SK-N-SH (cell line): ENCODE results near the gene CAMKMT. TPM values are rescaled to one million over a fixed set of nuclear protein-coding genes. Genes with fewer than 3 reads are reported as not detected.

Experiments
- CTCF ChIA-PET: fragments of 300-600, 350-600 bp; formaldehyde crosslinking; extraction: SDS; loops from one replicate; lab custom pipeline; 2021; lab: Yijun Ruan, JAX
- POLR2A ChIA-PET: fragments of 350-600 bp; sonication (Branson Sonifier 250); formaldehyde crosslinking; extraction: SDS; loops from one replicate; lab custom pipeline; 2020; ENCODE audit warnings: antibody characterized with exemption, inconsistent platforms; lab: Yijun Ruan, JAX
- DNase-seq: peaks from one replicate; pipeline ENCODE4 v3.0.0; 2012
- H2AFZ ChIP-seq: fragments of 200-600 bp; sonication (generic); 2 replicates; pipeline ENCODE4 v1.8.1; 2016; ENCODE audit warnings: antibody characterized with exemption, mild to moderate bottlenecking, low read depth
- H3F3A ChIP-seq: fragments of 200-600 bp; sonication (generic); replicated peaks from 2 replicates; pipeline ENCODE3; 2016; ENCODE audit warnings: antibody characterized with exemption, mild to moderate bottlenecking; ENCODE audit not compliant: insufficient read depth
- H3K27ac ChIP-seq, 2 experiments: fragments of 200-500 bp in 1 of 2; fragments of 200-600 bp in 1 of 2; sonication (Bioruptor generic) in 1 of 2; sonication (generic), shearing (Covaris generic) in 1 of 2; 2 replicates each; pipeline versions ENCODE4 v1.5.1 to v1.6.1; 2014 to 2016; ENCODE audit warnings: low read depth in 2 of 2, inconsistent platforms in 1 of 2, low read length in 1 of 2, mild to moderate bottlenecking in 1 of 2, mixed read lengths in 1 of 2
- H3K27me3 ChIP-seq: fragments of 200-600 bp; sonication (generic), shearing (Covaris generic); 2 replicates; pipeline ENCODE4 v1.6.1; 2016; ENCODE audit warnings: mixed run types; ENCODE audit not compliant: insufficient read depth
- H3K36me3 ChIP-seq, 2 experiments: fragments of 200-500 bp in 1 of 2; fragments of 200-600 bp in 1 of 2; sonication (Bioruptor generic) in 1 of 2; sonication (generic) in 1 of 2; replicated peaks in 1 of 2; 2 replicates each; pipeline versions ENCODE3 to v1.5.1; 2014 to 2016; ENCODE audit warnings: low read length in 1 of 2, mild to moderate bottlenecking in 1 of 2; ENCODE audit not compliant: insufficient read depth in 2 of 2, control insufficient read depth in 1 of 2
- H3K4me1 ChIP-seq, 2 experiments: fragments of 200-500 bp in 1 of 2; fragments of 200-600 bp in 1 of 2; sonication (Bioruptor generic) in 1 of 2; sonication (generic), shearing (Covaris generic) in 1 of 2; 2 replicates each; pipeline versions ENCODE4 v1.5.1 to v1.6.1; 2014 to 2016; ENCODE audit warnings: low read depth in 1 of 2, low read length in 1 of 2, mixed run types in 1 of 2; ENCODE audit not compliant: insufficient read depth in 2 of 2, control insufficient read depth in 1 of 2
- H3K4me2 ChIP-seq: fragments of 200-600 bp; sonication (generic), shearing (Covaris generic); 2 replicates; pipeline ENCODE4 v1.6.1; 2017; ENCODE audit warnings: mixed run types
- H3K4me3 ChIP-seq, 2 experiments: fragments of 200-500 bp in 1 of 2; fragments of 200-600 bp in 1 of 2; sonication (Bioruptor generic) in 1 of 2; sonication (generic), shearing (Covaris generic) in 1 of 2; 2 replicates each; pipeline versions ENCODE4 v1.5.1 to v1.8.1; 2014 to 2016; ENCODE audit warnings: low read depth in 2 of 2, inconsistent platforms in 1 of 2, low read length in 1 of 2, mild to moderate bottlenecking in 1 of 2, mixed read lengths in 1 of 2, moderate library complexity in 1 of 2
- H3K79me2 ChIP-seq: fragments of 200-600 bp; sonication (generic); 2 replicates; pipeline ENCODE4 v1.8.1; 2017; ENCODE audit warnings: mild to moderate bottlenecking; ENCODE audit not compliant: insufficient read depth
- H3K9ac ChIP-seq: fragments of 200-600 bp; sonication (generic); 2 replicates; pipeline ENCODE4 v1.6.1; 2017; ENCODE audit warnings: mixed run types
- H3K9me2 ChIP-seq: fragments of 200-600 bp; sonication (generic); 2 replicates; pipeline ENCODE4 v1.6.1; 2017; ENCODE audit warnings: mixed run types
- H3K9me3 ChIP-seq: fragments of 200-600 bp; sonication (generic); 2 replicates; pipeline ENCODE4 v1.6.1; 2017; ENCODE audit warnings: mixed run types, mild to moderate bottlenecking, moderate library complexity
- H4K20me1 ChIP-seq: fragments of 200-600 bp; sonication (generic); 2 replicates; pipeline ENCODE4 v1.6.1; 2017; ENCODE audit warnings: mild to moderate bottlenecking, mixed run types; ENCODE audit not compliant: insufficient read depth
- CHD2 ChIP-seq: fragments of 150-350 bp; IDR thresholded peaks from 2 replicates; pipeline ENCODE4 v1.6.1; 2018; ENCODE audit warnings: low read length; ENCODE audit not compliant: partially characterized antibody
- CTCF ChIP-seq: fragments of 200-600 bp; sonication (generic); IDR thresholded peaks from 2 replicates; pipeline ENCODE4 v1.6.1; 2017; ENCODE audit warnings: antibody characterized with exemption, mild to moderate bottlenecking, moderate library complexity
- EP300 ChIP-seq, 2 experiments: IDR thresholded peaks; 2 replicates each; pipeline versions ENCODE4 v1.4.0 to v1.6.1; 2012; ENCODE audit warnings: borderline replicate concordance in 1 of 2, low read depth in 1 of 2, low read length in 1 of 2
- JUND ChIP-seq: IDR thresholded peaks from 2 replicates; pipeline ENCODE4 v1.4.0; 2012
- MAX ChIP-seq: IDR thresholded peaks from 2 replicates; pipeline ENCODE4 v1.4.0; 2012; ENCODE audit warnings: low read depth
- MEF2A ChIP-seq: IDR thresholded peaks from 2 replicates; pipeline ENCODE4 v1.4.0; 2012; ENCODE audit warnings: low read depth, borderline replicate concordance
- MXI1 ChIP-seq: IDR thresholded peaks from 2 replicates; pipeline ENCODE4 v1.6.1; 2012; ENCODE audit warnings: mild to moderate bottlenecking, low read depth, low read length, improper control_type of control experiment
- NFIC ChIP-seq: IDR thresholded peaks from 2 replicates; pipeline ENCODE4 v1.4.0; 2012; ENCODE audit warnings: borderline replicate concordance
- NRF1 ChIP-seq: IDR thresholded peaks from 2 replicates; pipeline ENCODE4 v1.6.1; 2012; ENCODE audit warnings: low read depth, mild to moderate bottlenecking, low read length
- POLR2AphosphoS5 ChIP-seq: IDR thresholded peaks from 2 replicates; pipeline ENCODE4 v1.6.1; 2012; ENCODE audit warnings: low read depth, low read length
- RAD21 ChIP-seq: IDR thresholded peaks from 2 replicates; pipeline ENCODE4 v1.6.1; 2012; ENCODE audit warnings: mild to moderate bottlenecking, low read length
- RCOR1 ChIP-seq: fragments of 150-350 bp; IDR thresholded peaks from 2 replicates; pipeline ENCODE4 v1.6.1; 2017; ENCODE audit warnings: antibody characterized with exemption, low read length
- RFX5 ChIP-seq: IDR thresholded peaks from 2 replicates; pipeline ENCODE4 v1.6.1; 2012; ENCODE audit warnings: mild to moderate bottlenecking, improper control_type of control experiment, low read length
- RXRA ChIP-seq: IDR thresholded peaks from 2 replicates; pipeline ENCODE4 v1.4.0; 2012; ENCODE audit warnings: low read depth, mild to moderate bottlenecking, borderline replicate concordance
- SIN3A ChIP-seq: IDR thresholded peaks from 2 replicates; pipeline ENCODE4 v1.6.1; 2012; ENCODE audit warnings: low read depth, mild to moderate bottlenecking, low read length, moderate library complexity, borderline replicate concordance
- SMC3 ChIP-seq: IDR thresholded peaks from 2 replicates; pipeline ENCODE4 v1.6.1; 2012; ENCODE audit warnings: low read depth, low read length, improper control_type of control experiment
- TAF1 ChIP-seq: IDR thresholded peaks from 2 replicates; pipeline ENCODE4 v1.6.1; 2012; ENCODE audit warnings: low read depth, mild to moderate bottlenecking, low read length, moderate library complexity, borderline replicate concordance
- TCF12 ChIP-seq: IDR thresholded peaks from 2 replicates; pipeline ENCODE4 v1.4.0; 2012
- ZBTB33 ChIP-seq: IDR thresholded peaks from 2 replicates; pipeline ENCODE4 v1.4.0; 2012; ENCODE audit warnings: low read depth, borderline replicate concordance
- WGBS: methylation state at CpG from one replicate; pipeline ENCODE4 v1.1.6; 2017; ENCODE audit warnings: low lambda C conversion rate; 5-methylcytosine and 5-hydroxymethylcytosine counted together
- polyA plus RNA-seq, 3 experiments: library from polyadenylated mRNA; depleted of rRNA; stranded (reverse); fragments of >200 nt; gene quantifications; 2 replicates each; pipeline ENCODE4 v1.2.3, GENCODE V29; 2012

Gene CAMKMT
- polyA plus RNA-seq, 1 of the 3 experiments (the other 2 are of a cell fraction): 5.9 TPM

GRCh38 chr2:44779793-44780192 is 418.0 kb downstream of the CAMKMT start (continued):
- TF ChIP-seq CTCF: no peak
- no peak for TF ChIP-seq NFIC
- TF ChIP-seq RFX5: no peak
- no peak for TF ChIP-seq JUND
- TF ChIP-seq RCOR1: no peak
- no peak for TF ChIP-seq RXRA
- TF ChIP-seq, all 33 proteins: peak for 0

DNA sequence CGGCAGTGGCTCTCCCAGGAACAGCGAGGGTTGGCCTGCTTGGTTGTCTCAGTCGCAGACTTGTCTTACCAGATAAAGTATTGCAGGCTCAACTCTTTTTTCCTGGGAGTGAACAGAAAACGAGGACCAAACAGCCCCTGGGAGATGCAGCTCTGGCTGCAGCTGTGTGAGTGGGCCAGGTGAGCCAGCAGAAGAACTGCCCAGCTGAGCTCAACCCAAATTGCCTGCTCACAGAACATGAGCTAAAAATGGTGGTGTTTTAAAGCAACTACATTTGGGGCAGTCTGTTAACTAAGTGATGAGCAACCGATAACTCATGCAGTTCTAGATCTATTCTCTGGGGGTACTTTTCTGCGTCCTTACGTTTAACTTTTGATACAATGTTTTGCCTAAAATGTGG is 418.7 kb downstream of the CAMKMT start:
- Histone ChIP-seq H3K36me3 (no peaks in the 10 kb centered on the region), H3K9me3 (no peaks in the 10 kb centered on the region), H3K9ac (no peak overlapping the region), H3K4me2 (no peak overlapping the region), H4K20me1 (no peaks in the 10 kb centered on the region), H3K4me3 (no peak overlapping the region), H3K79me2 (no peaks in the 10 kb centered on the region), H2AFZ (no peak overlapping the region), H3K27me3 (no peaks in the 10 kb centered on the region), H3K4me1 (peaks cover 0 to 31% of the 10 kb centered on the region in 2 experiments; a peak in 2 of 4 replicates), H3K9me2 (no peaks in the 10 kb centered on the region), H3K27ac (no peak overlapping the region), H3F3A (no peaks in the 10 kb centered on the region)
- CTCF ChIA-PET: interaction anchor here (1.1 to 2.9 kb wide), 3 partner anchors 175 to 301 kb away, joined by 3 to 11 read pairs (median 7); no protein-coding TSS in a partner anchor
- no peak for DNase-seq
- 68% methylated on average over 7 of the region's 7 CpGs for WGBS
- TF ChIP-seq MXI1: no peak
- TF ChIP-seq MAX: no peak
- no peak for TF ChIP-seq RXRA
- TF ChIP-seq ZBTB33: no peak
- TF ChIP-seq SMC3: no peak
- TF ChIP-seq TAF1: no peak
- TF ChIP-seq NRF1: no peak
- TF ChIP-seq RFX5: no peak
- TF ChIP-seq EP300 (IDR thresholded peaks at IDR 0.05; ENCODE audit: borderline replicate concordance in 1 of 2, low read depth in 1 of 2, low read length in 1 of 2): no peak
- TF ChIP-seq MEF2A: no peak
- TF ChIP-seq SIN3A: no peak
- TF ChIP-seq RAD21: no peak
- no peak for TF ChIP-seq TCF12
- TF ChIP-seq RCOR1: no peak
- no peak for TF ChIP-seq CHD2
- no peak for TF ChIP-seq JUND
- no peak for TF ChIP-seq POLR2AphosphoS5
- POLR2A ChIA-PET: no interaction called here
